CD4-positive, alpha-beta T cell treated with Interleukin-4 for 1 hour (primary cell): ENCODE results near the gene HSD11B1.

Source experiments
- DNase-seq, 2 donors: peaks; one replicate each; pipeline ENCODE4 v3.0.0-alpha.2; 2020 to 2022

The HSD11B1 gene

GRCh38 chr1:209728466-209728865, 23.8 kb downstream of the HSD11B1 start:
- DNase-seq: no peak

GRCh38 chr1:209729436-209729835, 24.8 kb downstream of the HSD11B1 start:
- no peak for DNase-seq

- no peak for DNase-seq
These were observed 28.1 kb downstream of the HSD11B1 start for GRCh38 chr1:209732725-209733124.

GRCh38 chr1:209733409-209734192, 29.0 kb downstream of the HSD11B1 start:
- DNase-seq: no peak

- DNase-seq: no peak
These were observed 32.0 kb downstream of the HSD11B1 start for GRCh38 chr1:209736490-209737117.

- DNase-seq: no peak
These were observed 32.5 kb downstream of the HSD11B1 start for GRCh38 chr1:209737118-209737505.

- no peak for DNase-seq
These were observed 33.6 kb downstream of the HSD11B1 start for GRCh38 chr1:209738270-209738669.

GRCh38 chr1:209741193-209741592, 36.5 kb downstream of the HSD11B1 start:
- DNase-seq: no peak

GRCh38 chr1:209741889-209742288, 37.2 kb downstream of the HSD11B1 start:
- DNase-seq: no peak

GRCh38 chr1:209742409-209743144, 37.9 kb downstream of the HSD11B1 start:
- DNase-seq: no peak

- no peak for DNase-seq
These were observed 38.5 kb downstream of the HSD11B1 start for GRCh38 chr1:209743145-209743482.

GRCh38 chr1:209746451-209747165, 42.0 kb downstream of the HSD11B1 start:
- no peak for DNase-seq

- peak; percentile 92 to 93 for DNase-seq
These were observed 43.1 kb downstream of the HSD11B1 start for GRCh38 chr1:209747580-209748262.

GRCh38 chr1:209748620-209749019, 44.0 kb downstream of the HSD11B1 start:
- DNase-seq: no peak

GRCh38 chr1:209749205-209749604, 44.6 kb downstream of the HSD11B1 start:
- no peak for DNase-seq

GRCh38 chr1:209749670-209750323, 45.2 kb downstream of the HSD11B1 start:
- no peak for DNase-seq

- DNase-seq: peak in 1 of 2 donors; percentile 43
These were observed 47.1 kb downstream of the HSD11B1 start for GRCh38 chr1:209751627-209752231.

GRCh38 chr1:209752890-209753289, 48.2 kb downstream of the HSD11B1 start:
- no peak for DNase-seq

GRCh38 chr1:209755256-209755655, 50.6 kb downstream of the HSD11B1 start:
- DNase-seq: no peak

- peak; percentile 82 to 83 for DNase-seq
These were observed 51.4 kb downstream of the HSD11B1 start, which contains the start of gene TRAF3IP3 for GRCh38 chr1:209755926-209756614. TRAF3IP3 (plus strand) TSS chr1:209756053; CDS start chr1:209760040, 3,987 bp downstream.
